ENCODE results near the gene GXYLT1.
"Not testable (repeated sequence)": the region's sequence is repeated elsewhere in the genome, so short reads cannot be mapped to it uniquely, and the experiment has no call there.

GXYLT1 gene, protein sequence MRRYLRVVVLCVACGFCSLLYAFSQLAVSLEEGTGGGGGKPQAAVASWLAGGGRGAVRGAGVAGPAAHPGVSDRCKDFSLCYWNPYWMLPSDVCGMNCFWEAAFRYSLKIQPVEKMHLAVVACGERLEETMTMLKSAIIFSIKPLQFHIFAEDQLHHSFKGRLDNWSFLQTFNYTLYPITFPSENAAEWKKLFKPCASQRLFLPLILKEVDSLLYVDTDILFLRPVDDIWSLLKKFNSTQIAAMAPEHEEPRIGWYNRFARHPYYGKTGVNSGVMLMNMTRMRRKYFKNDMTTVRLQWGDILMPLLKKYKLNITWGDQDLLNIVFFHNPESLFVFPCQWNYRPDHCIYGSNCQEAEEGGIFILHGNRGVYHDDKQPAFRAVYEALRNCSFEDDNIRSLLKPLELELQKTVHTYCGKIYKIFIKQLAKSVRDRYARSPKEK
- total RNA-seq = 24.6 to 24.7 reads per million in 2 donors

DNA sequence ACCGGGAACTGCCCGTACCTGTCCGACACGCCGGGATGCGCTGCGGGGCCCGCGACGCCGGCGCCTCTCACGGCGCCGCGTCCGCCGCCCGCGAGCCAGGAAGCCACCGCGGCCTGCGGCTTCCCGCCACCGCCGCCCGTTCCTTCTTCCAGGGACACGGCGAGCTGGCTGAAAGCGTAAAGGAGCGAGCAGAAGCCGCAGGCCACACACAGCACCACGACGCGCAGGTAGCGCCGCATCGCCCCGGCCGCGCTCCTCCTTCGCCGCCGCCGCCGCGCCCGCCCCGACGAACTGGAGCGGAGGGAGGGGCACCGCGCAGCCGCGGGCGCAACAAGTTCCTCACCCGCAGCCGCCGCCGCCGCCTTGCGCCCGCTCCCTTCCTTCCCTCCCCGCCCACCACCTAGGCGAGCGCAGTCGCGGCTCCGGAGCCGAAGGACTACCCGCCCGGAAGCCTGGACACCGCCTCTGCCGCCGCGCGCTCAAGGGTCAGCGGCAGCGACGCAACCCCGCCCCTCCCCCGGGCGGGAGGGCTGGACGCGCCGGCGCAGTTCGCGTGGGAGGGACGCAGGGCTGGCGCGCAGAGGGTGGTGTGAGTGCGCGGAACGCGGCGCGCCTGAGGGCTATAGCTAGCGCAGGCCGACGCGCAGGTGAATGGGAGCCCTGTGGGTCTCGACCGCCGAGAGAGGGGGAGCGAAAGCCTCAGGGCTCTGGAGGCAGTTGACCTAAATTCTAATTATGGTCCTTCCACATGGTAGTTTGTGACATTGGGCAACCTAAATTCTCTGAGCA is at the start of gene GXYLT1:
GXYLT1 (minus strand) TSS at position 467 of the 789 bp plus-strand sequence; CDS start at position 239, 228 bp downstream.
- DNase-seq = peak; percentile 78

DNA sequence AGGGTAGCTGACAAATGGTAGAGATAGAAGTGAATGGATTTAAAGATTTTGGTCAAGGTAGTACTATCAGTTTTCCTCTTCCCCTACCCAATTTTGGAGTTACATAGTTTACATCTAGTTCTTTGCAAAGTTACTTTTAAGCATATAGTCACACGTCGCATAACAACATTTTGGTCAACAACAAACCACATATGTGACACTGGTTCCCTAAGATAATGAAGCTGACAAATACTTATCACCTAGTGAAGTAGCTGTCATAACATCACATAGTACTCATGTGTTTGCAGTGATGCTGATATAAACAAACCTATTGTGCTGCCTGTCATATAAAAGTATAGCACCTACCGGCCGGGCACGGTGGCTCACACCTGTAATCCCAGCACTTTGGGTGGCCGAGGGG is 48.0 kb upstream of the GXYLT1 start:
- no peak for DNase-seq

DNA sequence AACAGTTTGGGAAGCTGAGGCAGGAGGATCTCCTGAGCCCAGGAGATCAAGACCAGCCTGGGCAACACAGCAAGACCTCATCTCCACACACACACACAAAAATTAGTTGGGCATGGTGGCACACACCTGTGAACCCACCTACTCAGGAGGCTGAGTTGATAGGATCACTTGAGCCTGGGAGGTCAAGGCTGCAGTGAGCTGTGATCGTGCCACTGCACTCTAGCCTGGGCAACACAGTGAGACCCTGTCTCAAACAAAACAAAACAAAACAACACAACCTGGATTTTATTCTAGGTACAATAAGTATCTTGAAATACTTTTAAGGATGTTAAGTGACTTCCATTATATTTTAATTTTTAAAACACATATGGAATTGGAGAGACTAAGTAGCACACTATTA is 47.6 kb upstream of the GXYLT1 start:
- no peak for DNase-seq

DNA sequence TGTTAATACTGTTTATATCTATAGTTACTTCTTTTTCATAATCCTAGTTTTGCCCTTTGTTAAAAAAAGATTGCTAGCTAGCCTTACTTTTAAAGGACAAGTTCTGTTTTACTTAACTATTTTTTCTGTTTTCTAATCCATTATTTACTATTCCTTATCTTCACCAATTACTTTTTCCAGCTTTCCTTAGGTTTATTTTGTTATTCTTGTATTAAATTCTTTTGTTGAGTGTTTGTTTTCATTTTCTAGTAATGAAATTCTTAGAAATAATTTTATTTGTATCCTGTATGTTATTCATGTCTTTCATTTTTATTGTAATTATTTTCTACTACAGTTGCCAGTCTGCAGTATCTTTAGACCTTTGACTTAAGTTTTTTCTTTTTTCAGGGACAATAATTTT is 45.7 kb upstream of the GXYLT1 start:
- DNase-seq = no peak

DNA sequence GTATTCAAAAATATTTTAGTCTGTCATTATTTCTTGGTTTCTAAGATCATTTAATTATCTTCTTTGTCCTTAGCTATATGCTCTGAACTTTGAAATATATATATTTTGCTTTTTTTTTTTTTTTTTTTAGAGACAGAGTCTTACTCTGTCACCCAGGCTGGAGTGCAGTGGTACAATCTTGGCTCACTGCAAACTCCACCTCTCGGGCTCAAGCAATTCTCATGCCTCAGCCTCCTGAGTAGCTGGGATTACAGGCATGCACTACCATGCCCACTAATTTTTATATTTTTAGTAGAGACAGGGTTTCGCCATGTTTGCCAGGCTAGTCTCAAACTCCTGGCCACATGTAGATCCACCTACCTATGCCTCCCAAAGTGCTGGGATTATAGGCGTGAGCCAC is 43.6 kb upstream of the GXYLT1 start:
- not testable (repeated sequence) for DNase-seq

DNA sequence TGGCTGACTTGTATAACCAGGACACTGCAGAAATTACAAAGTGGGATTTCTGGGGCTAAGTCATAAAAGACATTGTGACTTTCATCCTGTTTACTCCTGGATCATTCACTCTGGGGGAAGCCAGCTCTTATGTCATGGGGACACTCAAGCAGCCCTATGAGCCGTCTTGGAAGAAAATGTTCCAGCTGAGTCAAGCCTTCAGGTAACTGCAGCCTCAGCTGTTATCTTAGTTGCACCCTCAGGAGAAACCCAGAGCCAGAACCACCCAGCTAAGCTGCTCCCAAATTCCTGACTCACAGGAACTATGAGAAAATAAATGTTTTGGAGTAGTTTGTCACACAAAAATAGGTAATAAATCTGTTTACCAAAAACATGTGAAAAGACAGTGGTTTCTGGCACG is 43.1 kb upstream of the GXYLT1 start:
- DNase-seq = no peak

DNA sequence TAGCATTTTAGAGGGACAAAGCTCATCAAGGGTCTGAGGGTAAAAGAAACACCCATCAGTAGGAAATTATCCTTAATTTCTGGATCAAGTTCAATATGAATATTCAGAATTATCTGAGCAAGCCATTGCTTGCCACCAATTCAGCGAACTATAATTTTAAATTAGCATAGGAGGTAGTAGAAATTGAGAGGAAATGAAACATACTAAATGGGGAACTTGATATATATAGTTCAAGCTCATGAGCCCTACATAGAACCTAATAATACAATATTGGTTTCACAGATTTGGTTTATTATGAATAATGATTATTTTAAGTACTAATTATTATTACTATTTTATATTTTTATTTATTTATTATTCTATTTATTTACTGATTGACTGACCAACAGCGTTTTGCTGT is 42.1 kb upstream of the GXYLT1 start:
- no peak for DNase-seq

DNA sequence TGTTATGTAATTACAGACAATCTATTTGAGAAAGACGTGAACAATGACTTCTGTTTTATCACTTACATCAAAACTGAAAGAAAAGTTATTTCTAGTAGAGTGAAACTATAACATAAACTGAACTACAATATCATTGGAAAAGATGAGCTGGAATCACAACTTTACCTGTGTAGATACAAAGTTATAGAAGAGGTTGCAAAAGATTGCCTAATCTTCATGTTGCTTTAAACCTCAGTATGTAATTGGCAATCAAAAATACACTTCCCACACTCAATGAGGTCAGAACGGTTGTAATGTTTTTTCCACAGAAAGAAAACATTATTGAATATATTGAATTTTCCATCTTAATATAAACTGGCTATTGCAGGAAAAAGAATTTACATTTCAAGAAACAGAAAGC is 37.7 kb upstream of the GXYLT1 start:
- no peak for DNase-seq

DNA sequence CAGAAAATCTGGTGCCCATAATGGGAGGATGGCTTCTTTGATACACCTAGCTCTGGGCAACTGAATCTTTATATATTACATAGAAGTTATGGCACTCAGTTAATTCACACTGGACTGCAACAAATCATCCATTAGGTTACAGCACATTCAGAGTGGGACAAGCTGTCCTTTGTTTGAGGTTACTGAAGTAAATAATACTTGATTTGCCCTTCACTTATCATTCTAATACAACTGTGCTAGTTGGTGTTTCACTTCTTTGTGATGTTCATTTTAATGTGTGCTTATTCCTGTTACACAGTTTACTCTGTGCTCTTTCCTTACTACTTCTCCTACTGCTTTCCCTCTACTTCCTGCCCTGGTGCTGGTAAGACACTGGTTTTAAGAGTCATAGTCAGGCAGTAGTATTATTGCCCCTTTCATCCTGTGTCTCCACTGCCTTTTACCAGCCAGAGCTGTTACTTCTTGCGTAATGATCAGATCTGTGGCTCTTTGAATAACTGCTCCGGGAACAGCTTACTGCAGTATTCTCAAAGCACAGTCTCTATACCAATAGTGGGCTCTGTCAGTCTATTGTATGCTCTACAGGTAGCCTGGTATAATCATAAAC is 36.4 kb upstream of the GXYLT1 start:
- no peak for DNase-seq

DNA sequence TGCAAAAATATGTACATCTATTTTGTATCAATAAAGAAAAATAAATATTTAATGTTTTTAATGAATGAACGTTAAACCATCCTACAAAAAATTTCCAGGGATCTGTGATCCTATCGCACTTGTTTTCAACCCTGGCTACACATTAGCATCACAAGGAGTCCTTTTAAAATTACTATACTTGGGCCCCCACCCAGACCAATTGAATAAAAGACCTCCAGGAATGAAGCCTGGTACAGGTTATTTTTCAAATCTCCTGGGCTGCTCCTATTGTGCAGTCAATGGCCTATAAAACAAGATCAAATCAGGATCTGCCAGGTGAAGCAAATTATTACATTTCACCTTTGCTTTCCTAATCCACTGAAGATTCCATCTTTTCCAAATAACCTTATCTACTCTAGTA is 33.4 kb upstream of the GXYLT1 start:
- no peak for DNase-seq

DNA sequence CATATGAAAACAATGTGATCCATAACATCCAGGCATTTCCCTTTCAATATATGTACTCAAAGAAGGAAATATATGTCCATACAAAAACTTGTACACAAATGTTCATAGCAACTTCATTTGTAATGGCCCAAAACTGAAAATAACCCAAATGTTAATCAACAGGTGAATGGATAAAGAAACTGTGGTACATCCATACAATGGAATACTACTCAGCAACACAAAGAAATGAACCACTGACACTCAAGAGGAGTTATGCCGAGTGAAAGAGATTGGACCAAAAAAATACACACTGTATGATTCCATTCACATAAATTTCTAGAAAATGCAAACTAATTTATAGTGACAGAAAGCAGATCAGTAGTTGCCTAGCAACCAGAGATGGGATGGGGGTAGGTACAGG is 30.3 kb upstream of the GXYLT1 start:
- no peak for DNase-seq

DNA sequence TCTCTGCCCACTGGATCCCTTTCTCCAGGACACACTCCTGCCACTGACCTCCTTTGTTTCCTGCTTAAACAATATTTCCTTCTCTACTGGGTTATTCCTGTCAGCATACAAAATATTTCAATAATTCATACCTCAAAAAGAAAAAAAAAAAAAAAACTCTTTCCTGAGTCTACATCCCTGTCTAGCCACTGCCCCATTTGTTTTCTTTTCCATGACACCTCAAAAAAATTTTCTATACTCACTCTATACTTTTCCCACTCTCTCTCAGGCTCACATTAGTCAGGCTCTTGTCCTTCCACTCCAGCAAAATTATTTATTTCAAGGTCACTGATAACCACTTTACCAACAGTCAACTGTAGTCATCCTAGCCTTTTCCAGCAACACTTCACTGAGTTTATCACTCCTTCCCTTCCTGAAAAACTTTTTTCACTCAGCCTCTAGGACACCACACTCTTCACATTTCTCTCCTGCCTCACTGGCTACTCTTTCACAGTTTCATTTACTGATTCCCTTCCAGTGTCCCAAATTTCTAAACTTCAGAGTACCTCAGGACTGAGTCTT is 29.4 kb upstream of the GXYLT1 start:
- DNase-seq = no peak

DNA sequence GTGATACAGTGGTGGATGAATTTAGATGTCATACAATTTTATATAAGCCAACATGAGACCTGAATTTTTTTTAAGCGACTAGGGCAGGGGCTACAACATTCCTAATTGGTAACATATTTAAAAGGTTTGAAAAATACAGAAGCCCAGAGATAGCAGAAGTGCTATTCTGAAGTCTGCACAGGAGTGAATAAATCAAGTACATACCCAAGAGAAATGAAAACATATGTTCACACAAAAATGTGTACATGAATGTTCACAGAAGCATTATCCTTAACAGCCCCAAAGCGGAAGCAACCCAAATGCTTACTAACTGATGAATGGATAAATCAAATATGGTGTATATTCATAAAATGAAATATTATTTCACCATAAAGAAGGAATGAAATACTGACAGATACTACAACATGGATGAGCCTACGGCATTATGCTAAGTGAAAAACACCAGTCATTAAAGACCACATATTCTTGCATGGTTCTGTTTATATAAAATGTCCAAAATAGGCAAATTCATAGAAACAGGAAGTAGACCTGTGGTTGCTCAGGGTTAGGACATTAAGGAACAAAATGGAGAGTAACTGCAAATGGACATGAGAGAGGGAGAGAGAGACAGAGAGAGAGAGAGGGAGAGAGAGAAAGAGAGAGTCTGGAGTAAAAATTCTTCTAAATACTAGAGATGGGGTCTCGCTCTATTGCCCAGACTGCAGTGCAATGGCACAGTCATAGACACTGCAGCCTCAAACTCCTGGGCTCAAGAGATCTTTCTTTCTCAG is 28.0 kb upstream of the GXYLT1 start:
- no peak for DNase-seq

DNA sequence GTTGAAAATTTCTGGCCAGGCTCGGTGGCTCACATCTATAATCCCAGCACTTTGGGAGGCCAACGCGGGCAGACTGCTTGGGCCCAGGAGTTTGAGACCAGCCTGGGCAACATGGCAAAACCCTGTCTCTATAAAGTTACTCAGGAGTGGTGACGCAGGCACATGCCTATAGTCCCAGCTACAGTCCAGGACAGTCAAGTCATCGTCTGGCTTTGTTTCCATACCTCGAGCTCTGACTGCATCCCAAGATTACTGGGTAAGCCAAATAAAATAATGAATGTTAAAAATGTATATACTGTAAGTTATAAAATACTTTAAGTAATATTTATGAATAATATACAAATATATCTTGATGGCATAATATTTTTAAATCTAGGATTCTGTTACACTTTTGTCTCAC is 23.0 kb upstream of the GXYLT1 start:
- DNase-seq = no peak

DNA sequence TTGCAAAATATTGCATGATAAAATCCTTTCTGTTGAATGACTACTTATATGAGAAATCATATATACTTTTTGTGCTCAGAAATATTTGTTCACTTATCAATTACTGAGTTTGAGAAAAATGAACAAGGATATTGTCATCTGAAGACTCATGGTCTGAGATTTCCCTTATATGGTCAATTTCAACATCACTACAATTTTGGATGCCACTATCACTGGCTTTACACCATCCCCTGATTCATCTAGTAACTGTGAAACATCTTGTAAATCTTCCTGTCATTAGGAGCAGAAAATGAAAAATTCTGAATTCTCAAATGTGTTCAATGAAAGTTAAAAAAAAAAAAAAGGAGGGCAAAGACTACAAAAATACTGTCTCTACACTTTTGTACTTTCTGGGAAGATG is 21.8 kb upstream of the GXYLT1 start:
- DNase-seq = no peak

DNA sequence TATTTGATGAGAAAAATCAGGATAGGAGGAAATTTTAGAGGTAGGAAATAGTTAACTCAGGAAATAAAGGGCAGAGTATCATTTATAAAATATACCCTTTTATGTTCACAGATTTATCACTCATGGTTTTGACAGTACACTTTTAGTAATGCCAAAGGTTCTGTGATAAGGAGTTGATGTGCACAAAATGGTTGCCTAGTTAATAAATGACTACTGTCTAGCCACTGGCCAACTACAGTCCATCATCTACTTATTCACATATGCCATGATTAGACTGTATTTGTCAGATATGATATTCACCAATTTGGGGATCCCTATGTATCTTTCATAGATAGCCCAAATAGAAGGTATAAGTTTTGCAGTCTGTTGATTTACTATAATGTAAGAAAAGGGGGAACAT is 19.2 kb upstream of the GXYLT1 start:
- no peak for DNase-seq

DNA sequence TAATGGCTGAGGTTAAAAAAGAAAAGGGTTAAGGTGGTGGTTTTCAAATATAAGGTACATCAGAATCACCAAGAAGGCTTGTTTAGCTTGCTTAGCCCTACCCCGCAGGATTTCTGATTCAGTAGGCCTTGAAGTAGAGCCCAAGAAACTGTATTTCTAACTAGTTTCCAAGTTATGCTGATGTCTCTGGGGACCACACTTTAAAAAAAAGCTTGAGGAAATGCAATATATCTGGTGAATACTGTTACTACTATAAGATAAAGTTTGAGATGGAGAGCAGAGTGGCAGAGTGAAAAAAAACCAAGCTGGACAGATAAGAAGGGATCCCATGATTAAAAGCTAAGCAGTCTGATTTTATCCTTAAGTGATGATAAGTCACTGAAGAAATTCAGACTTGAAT is 18.3 kb upstream of the GXYLT1 start:
- DNase-seq = no peak

DNA sequence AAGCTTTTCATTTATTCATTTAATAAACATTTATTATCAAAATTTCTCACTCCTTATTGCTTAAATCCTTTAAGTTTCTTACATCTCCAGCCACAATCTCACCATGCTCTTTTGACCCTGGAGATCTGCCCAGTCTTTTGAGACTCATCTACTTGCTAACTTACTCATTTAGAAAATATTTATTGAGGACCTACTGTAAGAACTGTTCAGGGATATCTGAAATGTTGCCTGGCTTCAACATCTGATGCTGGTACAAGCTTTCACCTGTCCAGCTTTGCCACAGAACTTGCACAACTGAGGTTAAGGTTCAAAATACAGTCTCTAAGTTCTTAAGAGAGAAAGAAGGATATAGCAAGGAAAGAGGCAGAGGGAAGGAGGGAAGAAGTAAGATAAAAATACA is 17.5 kb upstream of the GXYLT1 start:
- DNase-seq = no peak

DNA sequence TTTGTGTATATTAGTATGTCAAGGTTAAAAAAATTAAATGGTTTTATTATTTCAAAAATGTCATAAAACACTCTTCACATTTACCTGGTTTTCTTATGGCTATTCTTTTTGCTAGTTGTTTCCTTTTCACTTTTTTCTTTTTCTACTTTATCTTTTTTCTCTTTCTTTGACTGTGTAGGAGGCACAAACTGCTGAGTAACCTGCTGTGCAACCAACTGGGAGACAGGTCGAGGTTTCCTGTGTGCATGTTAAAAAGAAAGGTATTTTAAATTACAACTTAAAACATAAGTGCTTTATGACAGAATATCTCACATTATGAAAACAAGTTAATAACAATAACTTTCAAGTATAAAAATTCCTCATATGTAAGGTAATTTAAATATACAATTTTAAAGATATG is 16.9 kb upstream of the GXYLT1 start:
- no peak for DNase-seq

DNA sequence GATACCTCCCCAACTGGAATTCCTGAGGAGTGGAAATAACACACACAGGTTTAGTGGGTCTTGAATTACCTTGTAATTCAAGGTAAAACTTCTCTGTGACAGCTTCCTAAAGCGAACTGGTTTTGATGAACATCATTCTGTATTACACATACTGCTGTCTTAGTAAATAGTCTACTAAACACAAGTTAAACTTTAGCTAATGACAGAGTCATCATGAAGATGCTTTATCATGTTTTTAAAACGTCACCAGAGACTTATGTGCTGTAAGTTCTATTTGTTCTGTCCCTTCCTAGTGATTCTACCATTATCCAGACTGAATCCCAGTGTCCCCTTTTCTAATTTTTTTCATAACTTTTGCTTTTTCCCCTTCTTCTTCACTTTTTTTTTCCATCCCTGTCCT is 11.6 kb upstream of the GXYLT1 start:
- DNase-seq = no peak

DNA sequence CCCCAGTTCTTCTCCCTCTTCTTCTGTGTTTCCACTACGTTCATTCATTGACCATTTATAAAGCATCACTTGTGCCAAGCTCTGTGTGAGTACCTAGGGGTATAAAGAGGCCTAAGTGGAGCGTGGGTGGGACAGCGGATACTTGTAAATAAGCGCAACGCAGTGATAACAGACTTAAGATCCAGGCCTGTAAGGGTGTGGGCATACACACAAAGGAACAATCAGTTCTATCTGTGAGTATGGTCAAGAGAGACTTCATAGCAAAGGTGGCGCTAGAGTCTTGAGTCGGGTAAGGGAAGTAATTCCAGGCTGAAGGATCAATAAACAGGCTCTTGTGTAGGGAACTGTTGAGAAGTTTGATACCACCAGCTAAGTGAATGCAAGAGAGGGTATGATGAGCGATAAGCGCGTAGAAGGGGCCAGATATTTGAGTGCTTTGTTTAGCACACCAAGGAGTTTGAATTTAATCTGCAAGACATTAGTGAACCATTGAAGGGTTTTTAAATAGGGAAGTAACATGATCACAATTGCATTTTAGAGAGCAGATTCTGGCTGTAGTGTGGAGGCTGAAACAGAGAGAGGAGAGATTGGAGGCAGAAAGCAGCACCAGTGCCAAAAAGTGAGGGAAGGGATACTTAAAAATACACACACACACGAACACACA is 1.0 kb upstream of the GXYLT1 start:
- no peak for DNase-seq

DNA sequence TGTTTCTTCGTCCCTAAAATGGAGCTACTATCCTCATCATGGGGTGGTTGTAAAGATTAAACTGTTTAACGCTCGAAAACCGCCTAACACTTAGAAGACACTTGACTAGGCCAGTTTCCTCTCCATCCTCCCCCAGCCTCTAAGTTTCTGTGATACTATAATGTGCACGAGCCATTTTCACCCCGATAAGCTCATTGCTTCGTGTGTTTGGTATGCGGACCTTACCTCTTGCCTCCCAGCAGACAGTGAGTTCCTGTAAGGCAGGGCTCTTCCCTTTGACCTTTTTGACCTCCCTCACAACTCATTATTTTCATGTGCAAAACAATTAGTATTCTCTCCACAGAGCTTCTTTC is 499 bp upstream of the GXYLT1 start:
- no peak for DNase-seq

DNA sequence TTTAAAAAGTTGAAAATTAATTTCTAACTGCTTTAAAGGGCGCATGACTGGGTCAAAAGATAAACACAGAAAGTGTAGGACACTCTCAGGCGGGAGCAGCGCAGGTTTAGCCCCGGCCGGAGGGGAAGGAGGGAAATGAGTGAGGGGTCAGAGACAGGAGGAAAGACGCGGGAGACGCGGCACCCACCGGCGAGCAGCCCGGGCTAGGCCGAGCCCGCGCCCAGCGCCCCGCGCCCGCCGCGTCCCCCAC is 591 bp downstream of the GXYLT1 start:
- no peak for DNase-seq
